ENCODE measurements around the gene FGF4.

FGF4 gene

DNA sequence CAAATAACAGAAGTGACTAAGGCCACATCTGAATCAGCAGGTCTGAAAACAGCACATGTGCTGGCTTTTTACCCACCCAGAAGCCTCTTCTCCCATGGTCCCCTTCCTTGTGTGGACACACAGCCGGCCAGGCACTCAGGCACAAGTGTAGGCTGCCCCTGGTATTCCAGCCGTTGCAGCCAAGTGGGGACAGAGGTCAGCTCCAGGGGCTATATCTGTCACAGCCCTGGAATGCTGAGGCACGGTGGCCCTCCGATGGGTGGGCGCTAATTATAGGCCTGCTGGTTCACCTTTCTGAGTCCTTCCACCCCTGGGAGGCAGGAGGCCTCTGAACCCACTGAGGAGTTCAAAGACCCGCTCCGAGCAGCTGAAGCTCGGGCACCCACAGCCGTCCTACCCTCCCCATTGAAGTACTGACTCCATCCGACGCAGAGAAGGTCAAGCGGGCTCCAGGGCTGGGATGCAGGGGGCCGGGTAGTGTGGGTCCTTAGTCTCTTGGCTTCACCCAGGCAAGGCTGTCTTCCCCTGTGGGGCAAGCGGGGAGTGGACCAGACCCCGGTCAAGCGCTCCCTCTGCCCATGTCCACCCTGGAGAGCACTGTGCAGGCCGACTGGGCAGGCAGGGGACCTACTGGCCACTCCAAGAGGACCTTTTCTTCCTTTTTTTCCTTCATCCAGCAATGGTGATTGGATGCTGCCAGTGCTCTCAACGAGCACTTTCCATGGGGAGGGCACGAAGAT lies 29.8 kb upstream of the FGF4 start:
- no peak for DNase-seq

DNA sequence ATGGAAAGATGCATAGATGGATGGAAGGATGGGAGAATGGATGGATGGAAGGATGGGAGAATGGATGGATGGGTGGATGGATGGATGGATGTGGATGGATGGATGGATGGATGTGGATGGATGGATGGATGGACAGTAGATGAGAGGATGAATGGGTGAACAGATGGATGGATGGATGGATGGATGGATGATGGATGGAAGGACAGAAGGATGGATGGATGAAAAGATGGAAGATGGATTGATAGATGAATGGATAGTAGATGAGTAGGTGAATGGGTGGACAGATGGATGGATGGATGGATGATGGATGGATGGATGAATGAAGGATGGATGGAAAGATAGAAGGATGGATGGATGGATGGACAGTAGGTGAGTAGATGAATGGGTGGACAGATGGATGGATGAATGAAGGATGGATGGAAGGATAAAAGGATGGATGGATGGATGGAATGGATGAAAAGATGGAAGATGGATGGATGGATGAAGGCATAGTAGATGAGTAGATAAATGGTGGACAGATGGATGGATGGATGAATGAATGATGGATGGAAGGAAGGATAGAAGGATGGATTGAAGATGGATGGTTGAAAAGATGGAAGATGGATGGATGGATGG lies 28.6 kb upstream of the FGF4 start:
- DNase-seq, result no peak

DNA sequence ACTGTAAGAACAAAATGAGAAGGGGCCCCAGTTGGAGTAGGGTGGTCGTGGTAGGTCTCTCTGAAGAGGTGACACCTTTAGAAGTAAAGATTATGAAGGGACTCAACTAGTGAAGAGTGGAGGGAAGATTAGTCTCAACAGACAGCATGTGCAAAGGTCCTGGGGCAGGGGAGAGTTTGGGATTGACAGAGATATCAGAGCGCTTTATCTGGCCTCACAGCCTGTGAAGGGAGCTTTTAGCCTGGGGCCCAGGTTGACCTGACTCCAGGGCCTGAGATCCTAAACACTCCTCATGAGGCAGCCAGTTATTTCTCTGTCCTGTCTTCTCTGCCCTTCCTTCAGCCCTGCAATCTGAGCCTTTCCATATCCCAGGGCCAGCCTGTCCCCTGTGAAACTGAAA lies 27.9 kb upstream of the FGF4 start:
- DNase-seq, result no peak

DNA sequence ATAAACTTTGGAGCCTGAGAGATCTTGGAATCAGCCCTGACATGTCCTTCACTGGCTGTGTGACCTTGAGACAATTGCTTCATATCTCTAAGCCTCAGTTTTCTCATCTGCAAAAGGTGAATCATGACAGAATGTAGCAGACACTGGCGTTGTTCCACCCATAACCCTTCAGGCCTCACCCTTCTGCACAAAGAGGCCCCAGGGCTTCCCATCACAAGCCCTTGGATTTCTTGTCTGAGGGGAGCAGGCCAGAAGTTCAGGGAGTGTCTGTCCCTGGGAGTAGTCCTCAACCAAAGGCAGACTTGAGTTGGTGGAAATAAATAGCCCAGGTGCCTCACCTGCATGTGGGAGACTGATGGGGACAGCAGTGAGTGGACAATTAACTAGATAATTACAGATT lies 27.4 kb upstream of the FGF4 start:
- no peak for DNase-seq

DNA sequence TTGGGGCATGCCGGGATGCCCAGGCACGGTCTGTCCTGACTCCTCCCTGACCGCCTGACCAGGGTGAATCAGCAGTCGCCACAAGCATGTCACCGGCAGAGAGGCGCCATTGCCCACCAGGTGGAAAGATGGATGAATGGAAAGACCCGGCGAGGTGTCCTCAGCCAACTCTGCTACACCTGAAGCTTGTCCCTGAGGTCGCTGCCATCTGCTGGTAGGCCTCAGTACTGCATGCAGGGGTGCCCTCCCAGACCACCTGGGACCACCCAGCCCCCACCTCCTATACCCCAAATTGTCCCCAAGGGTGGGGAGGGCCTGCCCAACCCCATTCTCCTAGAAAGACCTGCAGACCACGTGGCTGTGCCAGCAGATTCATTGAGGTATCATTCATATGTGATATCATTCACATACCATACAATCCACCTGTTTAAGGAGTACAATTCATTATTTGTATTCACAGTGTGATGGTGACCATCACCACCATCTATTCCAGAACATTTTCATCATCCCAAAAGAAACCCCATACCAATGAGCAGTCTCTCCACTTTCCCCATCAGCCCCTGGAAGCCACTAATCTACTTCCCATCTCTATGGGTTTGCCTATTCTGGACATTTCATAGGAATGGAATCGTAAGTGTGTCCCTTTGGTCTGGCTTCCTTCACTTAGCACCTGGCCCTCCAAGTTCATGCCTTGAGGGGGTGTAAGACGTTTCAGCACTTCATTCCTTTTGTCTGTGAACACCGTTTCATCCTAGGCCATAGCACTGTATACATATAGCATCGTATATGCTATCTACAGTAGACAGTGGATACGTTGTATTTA lies 26.6 kb upstream of the FGF4 start:
- DNase-seq, result no peak

DNA sequence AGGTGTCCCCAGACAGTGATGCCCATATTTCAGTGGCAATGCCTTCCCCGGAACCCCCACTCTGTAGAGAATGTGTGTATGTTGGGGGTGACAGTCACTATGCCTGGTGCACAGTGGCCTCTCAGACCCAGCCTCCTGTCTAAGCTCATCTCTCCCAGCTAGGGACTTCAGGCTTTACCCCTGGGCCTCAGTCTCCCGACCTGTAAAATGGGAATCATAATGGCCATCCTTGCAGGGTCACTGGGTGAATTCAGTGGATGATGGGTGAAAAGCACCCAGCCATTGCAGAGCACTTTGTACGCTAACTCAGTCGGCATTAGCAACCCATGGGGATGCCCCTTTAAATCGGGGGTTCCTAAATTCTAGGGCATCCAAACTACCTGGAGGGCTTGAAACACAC lies 25.1 kb upstream of the FGF4 start:
- no peak for DNase-seq

DNA sequence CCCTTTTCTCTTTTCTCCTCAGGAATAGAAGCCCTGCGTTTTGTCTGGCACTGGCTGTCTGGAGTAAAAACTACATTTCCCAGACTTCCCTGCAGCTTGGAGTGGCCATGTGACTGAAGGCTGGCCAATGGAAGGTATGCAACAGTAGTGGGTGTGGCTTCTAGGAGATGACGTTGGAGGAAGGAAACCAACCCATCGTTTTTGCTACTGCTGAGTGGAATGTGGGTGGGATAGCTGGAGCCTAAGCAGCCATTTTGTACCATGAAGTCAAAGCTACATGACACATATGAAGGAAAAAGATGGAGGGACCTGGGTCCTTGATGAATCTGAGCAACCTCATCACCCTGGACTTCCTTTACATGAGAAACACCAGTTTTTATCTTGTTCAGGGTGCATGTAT lies 24.4 kb upstream of the FGF4 start:
- no peak for DNase-seq

DNA sequence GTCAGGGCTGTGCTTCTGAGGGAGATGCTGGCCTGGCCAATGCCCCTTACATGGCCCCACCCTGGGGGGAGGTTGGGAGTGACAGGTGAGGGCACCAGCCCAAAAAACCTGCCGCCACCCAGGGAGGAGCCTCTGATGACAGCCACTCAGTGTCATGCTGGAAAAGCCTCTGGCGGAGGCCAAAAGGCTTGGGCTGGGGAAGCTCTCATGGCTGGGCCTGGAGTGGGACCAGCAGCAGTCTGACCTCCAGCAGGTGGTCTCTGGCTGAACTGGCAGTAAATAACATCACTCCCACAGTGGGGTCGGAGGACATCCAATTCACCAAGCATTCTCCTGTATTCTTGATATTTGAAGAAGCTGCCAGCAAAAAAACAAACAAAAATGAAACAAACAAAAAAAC lies 24.0 kb upstream of the FGF4 start:
- DNase-seq, result no peak

DNA sequence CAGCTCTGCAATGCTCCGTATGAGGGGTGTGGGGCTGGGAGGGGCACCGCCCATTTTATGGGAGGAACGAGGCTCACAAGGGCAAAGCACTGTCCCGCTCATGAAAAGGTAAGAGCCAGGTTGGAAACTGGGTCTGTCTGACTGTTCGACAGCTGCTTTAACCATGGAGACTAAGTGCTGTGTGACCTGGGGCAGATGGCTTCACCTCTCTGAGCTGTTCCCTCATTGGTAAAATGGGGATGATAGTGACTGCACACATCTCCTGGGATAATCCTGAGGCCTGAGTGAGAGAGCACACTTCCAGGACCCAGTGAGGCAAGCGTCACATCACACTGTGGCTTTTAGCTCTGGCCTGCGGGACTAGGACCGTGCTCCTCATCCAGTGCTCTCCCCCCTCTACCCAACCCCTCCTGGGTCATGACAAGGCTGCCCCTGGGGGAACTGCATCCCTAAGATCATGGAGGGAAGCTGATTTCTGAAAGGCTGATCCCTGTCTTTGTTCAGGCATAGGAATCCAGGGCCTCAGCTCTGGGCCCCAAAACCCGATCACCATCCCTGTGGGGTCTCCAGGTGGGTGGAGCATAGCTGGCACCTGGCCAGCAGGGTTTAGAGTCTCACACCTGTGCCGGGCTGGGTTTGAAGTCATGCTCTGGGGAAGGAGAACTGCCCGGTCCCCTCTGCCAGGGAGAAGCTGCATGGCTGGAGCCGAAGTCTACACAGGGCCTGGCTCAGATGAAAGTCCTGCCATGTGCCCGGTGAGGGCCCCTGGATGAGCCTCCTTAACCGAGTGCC lies 22.8 kb upstream of the FGF4 start:
- DNase-seq, result no peak

DNA sequence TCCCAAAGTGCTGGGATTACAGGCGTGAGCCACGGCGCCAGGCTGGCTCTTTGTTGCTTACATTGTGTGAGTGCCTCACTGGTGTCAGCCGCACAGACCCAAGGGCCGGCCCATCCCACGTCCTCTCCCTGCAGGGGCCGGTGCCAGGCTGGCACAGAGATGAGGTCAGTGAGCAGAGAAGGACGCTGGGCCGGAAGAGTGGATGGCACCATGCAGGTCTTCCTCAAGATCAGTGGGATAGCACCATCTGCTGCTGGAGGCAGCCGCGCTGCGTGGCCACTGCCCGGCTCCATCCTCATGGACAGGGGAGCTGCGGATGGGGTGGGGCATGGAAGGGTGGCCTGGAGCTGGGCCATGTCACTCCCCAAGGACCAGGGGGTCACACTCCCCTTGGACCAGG lies 22.0 kb upstream of the FGF4 start:
- no peak for DNase-seq

DNA sequence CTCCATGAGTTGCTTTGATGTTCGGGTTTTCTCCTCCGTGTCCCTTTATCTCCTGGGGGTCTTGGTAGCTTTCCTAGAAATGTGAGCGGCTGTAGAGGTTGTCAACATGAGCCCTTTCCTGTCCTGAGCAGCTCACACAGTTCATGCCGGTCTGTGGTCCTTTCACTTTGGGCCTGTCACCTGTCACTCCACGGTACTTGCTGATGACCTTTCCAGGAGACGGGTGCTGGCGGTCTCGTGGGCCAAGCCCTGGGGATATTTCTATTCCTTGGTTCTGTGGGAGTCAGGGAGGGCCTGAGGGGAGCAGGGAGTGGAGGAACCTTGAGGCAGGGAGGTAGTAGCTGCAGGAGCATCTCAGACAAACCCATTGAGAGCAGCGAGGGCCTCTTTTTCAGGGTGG lies 20.9 kb upstream of the FGF4 start:
- no peak for DNase-seq

DNA sequence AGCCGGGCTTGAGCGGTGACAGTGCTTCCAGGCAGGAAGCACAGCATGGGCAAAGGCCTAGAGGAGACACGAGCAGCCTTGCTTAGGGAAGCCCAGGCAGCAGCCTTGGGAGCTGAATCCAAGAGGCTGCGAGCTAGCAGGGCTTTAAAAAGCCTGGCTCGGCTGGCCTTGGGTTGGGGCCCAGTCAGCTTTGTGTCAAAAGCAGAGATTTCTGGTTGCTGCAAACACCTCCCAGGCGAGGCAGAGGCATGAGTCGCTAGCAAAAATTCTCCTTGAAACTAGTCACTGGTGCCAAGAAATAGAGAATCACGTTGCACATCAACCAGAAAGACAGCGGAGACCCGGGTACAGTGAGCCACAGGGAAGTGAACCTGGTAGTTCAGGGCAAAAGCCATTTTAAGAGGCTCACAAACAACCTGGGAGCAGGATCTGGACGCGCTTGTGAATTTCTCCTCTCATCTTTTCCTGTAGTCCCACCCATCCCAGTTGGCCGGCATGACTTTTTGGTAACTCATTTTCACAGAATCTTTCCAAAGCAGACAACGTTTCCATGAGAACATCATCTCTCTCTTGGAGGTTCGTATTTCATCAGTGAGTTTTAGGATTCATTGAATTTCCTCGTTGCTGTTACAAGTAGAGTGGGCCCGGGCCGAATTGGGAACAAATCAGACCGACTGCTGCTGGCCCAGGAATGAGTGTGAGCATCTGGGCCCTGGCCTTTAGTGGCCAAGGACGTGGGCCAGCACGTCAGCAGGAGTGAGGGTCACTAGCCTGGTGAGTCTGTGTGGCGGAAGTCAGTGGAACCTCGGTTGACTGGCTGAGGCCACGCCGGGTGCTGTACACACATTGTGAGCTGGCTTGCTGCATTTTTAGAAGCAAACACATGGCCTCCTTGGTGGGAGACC lies 16.4 kb upstream of the FGF4 start:
- no peak for DNase-seq

DNA sequence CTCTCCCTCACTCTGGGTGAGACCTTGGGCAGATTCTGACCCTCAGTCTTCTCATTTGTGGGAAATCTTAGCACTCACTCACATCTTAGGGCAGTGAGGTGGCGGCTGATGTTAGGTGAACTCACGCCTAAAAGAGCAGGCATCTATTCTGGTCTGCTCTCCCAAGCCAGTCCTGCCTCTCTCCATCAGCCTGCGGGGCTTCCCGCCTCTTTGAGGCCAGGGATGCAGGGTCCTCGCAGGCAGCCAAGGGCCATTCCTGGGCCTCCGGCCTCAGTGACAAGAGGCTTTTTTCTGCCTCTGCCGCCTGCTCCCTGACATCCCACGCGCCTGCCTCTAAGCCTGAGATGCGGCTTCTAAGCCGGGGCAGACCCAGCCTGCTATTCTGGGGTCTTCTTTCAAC lies 13.8 kb upstream of the FGF4 start:
- DNase-seq, result no peak

DNA sequence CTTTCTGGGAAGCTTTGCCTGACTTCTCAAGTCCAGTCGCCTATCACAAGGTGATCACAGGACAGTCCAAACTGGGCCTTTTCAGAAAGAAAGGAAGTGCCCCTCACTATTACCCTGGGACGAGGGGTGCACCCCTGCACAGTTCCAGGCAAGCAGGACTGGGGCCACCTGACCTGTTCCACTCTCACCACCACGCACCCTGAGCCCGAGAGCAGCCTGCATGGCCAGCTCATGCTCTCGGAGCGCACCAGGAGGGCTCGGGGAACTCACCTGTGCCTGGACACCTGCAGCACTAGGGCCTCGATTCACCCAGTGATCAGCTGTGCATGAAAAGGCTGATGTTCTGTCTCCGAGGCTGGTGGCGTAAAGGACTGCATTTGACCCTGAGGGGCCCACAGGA lies 12.8 kb upstream of the FGF4 start:
- DNase-seq, result no peak

DNA sequence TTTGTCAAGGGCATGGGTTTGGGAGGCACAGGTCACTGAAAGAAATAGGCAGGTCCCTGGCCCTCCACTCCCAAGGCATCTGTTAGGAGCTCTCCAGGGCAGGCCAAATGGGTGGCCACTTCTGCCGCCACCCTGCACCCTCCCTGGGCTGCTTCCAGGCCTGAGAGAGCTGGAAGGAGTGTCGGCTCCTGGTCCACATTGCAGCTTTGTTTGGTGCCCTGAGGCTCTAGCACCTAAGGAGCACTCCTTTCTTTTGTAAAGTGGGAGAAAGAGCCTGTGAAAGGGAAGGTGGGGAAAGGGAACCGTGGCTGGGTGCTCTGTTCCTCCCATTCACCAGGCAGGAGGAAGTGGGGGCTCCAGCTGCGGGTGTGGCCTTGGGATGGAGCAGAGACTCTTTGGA lies 12.3 kb upstream of the FGF4 start:
- no peak for DNase-seq

DNA sequence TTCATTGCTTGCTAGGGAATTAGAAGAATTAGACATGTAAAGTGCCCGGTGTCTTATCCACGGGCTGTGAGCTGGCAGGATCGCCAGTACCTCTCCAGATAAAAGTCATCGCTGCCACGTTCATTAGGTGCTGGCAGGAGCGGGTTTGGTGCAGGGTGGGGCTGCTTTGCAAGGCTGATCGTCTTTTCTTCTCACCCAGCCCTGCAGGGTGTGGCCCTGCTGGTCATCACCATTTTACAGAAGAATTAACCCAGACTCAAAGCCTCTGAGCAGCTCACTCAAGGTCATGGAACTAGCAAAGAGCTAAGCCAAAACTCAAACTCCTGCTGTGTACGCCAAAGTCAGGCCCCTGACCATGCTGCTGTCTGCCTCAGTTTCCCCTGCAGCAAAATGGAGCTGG lies 6.1 kb upstream of the FGF4 start:
- no peak for DNase-seq

DNA sequence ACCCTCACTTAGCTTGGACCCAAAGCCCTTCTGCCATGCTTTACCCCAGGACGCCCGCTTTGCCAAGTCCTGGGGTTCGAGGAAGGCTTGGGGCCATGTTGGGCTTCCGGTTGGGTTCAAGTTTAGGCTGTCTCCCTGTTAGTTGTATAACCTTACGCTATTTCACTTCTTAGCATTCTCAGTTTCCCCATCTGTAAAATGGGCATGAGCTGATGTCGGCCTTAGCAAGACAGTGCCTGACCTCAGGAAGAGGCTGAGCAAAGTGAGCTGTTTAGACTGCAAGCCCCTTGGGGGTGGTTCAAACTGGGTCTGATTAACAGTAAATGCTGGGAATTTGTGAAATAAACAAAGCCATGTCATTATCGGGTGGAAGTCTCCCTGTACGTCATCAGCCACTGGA lies 3.2 kb upstream of the FGF4 start:
- no peak for DNase-seq

DNA sequence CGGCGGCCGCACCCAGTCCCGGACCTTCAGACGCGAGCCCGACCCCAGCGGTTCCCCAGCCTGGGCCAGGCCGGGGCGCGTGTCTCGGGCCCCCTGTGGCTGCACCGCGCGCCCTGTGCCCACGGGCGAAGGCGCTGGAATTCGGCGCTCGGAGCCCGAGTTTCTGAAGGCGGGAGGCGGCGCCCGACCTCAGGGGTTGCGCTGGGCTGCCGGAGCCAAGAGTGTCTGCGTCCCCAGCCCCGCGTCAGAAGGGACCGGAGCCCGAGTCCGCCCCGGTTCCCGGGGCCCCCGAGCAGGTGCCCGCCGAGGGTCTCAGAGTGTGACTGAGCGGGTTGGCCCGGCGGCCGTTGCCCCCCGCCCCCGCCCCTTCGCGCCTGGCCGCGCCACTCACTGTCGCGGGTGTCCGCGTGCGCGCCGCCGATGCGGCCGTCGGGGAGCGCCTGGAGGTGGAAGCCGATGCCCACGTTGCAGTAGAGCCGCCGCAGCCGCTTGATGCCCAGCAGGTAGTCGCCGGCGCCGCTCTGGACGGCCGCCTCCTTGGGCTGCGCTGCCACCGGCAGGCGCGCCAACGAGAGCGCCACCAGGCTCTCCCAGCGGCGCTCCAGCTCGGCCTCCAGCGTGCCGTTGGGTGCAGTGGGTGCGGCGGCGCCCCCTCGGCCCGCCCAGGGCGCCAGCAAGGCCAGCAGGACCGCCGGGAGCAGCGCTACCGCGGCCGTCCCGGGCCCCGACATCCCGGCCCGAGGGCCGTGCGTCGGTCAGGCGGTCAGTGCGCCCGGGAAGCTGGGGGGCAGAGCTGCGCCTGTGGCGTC lies 583 bp downstream of the FGF4 start:
- no peak for DNase-seq

DNA sequence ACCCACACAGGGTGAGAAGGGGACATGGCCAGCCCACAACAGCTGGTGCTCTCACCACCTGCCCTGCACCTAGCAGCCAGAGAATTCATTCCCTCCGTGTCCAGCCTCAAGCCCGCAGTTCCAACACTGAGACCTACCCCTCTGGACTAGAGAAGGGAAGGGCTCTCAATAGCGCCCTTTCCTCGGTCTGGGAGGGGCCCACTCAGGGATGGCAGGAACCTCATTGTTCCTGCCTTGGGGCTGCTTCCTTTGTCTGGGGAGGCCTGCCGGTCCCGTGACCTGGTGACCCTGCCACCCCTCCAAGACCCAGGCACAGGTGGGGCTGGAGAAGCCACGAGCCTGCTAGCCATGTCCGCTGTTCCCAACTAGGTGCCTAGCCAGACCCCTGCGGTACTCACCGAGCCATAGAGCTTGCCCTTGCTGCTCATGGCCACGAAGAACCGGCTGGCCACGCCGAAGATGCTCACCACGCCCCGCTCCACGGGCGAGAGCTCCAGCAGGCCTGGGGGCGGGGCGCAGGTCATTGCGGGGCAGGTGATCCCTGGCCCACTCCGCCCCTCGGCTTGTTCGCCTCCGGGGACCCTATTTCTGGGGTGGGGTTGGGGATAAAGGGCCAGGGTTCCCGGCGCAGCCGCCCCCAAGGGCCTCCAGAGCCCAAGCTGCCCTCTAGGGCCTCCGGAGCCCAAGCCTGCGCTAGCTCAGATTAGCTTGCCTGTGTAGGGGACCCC lies 1.4 kb downstream of the FGF4 start:
- DNase-seq, result no peak

DNA sequence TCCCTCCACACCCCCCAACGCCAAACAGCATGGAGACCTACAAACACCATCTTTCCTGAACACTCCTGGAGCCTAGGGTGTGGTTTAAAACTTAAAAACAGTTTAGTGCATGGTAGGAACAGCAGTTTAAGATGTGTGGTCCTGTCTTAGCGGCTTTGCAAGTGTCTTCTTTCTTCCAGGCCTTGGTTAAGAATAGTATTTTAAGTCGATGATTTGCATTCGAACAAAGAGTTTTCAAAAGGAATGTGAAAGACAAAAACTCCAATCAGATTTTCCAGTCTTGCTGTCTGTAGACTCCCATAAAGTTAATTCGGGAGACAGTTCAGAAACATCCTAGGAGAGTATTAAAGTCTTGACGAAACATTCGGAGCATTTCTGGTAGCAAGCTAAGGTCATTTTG lies 3.7 kb downstream of the FGF4 start:
- DNase-seq, result no peak

DNA sequence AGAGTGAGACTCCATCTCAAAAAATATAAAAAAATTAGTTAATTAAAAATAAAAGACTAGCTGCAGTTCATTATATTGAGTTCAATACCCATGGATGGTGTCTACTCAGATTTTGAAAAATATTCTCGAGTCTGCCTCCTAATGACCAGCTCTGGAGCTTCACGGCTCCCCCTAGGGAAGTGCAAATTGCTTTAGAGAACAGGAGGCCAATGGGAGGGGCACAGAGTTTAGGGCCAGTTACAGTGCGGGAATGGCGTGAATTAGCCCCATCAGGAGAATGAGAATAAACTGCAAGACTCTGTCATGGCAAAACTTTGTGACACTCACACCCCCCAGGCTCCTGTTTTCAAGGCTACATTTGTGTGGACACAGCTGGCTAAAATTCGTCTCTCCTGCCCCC lies 4.6 kb downstream of the FGF4 start:
- no peak for DNase-seq
